ENCODE measurements around the gene FRMD8. TPM values are rescaled to one million over a fixed set of nuclear protein-coding genes. Genes with fewer than 3 reads are reported as not detected.

The FRMD8 gene
- total and polyA plus RNA-seq, 2 of the 8 experiments (the other 6 are each of a cell fraction or from before 2014, with no cell fraction given), result 15.0 to 19.2 TPM

DNA sequence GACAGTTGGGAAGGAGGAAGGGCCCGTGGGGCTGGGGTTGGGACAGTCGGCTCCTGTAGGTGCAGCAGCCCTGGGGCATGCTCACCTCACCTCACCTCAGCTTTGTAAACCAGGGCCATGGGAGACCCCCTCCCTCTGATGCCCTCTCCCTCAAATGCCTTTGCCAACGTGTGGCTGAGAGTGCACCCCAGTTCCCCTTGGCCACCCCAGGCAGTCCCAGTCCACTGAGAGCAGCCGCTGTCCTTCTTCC lies 31.9 kb downstream of the FRMD8 start (continued):
- TF ChIP-seq RNF2 (IDR thresholded peaks at IDR 0.05; ENCODE audit: borderline replicate concordance, low read depth, low read length, missing control alignments, poor library complexity, severe bottlenecking), result no peak
- no peak for TF ChIP-seq KDM4A (IDR thresholded peaks at IDR 0.05; ENCODE audit: low read depth, low read length, severe bottlenecking)
- no peak for TF ChIP-seq TEAD4 (IDR thresholded peaks at IDR 0.05; ENCODE audit: low read depth, low read length)
- TF ChIP-seq, protein P1, sequence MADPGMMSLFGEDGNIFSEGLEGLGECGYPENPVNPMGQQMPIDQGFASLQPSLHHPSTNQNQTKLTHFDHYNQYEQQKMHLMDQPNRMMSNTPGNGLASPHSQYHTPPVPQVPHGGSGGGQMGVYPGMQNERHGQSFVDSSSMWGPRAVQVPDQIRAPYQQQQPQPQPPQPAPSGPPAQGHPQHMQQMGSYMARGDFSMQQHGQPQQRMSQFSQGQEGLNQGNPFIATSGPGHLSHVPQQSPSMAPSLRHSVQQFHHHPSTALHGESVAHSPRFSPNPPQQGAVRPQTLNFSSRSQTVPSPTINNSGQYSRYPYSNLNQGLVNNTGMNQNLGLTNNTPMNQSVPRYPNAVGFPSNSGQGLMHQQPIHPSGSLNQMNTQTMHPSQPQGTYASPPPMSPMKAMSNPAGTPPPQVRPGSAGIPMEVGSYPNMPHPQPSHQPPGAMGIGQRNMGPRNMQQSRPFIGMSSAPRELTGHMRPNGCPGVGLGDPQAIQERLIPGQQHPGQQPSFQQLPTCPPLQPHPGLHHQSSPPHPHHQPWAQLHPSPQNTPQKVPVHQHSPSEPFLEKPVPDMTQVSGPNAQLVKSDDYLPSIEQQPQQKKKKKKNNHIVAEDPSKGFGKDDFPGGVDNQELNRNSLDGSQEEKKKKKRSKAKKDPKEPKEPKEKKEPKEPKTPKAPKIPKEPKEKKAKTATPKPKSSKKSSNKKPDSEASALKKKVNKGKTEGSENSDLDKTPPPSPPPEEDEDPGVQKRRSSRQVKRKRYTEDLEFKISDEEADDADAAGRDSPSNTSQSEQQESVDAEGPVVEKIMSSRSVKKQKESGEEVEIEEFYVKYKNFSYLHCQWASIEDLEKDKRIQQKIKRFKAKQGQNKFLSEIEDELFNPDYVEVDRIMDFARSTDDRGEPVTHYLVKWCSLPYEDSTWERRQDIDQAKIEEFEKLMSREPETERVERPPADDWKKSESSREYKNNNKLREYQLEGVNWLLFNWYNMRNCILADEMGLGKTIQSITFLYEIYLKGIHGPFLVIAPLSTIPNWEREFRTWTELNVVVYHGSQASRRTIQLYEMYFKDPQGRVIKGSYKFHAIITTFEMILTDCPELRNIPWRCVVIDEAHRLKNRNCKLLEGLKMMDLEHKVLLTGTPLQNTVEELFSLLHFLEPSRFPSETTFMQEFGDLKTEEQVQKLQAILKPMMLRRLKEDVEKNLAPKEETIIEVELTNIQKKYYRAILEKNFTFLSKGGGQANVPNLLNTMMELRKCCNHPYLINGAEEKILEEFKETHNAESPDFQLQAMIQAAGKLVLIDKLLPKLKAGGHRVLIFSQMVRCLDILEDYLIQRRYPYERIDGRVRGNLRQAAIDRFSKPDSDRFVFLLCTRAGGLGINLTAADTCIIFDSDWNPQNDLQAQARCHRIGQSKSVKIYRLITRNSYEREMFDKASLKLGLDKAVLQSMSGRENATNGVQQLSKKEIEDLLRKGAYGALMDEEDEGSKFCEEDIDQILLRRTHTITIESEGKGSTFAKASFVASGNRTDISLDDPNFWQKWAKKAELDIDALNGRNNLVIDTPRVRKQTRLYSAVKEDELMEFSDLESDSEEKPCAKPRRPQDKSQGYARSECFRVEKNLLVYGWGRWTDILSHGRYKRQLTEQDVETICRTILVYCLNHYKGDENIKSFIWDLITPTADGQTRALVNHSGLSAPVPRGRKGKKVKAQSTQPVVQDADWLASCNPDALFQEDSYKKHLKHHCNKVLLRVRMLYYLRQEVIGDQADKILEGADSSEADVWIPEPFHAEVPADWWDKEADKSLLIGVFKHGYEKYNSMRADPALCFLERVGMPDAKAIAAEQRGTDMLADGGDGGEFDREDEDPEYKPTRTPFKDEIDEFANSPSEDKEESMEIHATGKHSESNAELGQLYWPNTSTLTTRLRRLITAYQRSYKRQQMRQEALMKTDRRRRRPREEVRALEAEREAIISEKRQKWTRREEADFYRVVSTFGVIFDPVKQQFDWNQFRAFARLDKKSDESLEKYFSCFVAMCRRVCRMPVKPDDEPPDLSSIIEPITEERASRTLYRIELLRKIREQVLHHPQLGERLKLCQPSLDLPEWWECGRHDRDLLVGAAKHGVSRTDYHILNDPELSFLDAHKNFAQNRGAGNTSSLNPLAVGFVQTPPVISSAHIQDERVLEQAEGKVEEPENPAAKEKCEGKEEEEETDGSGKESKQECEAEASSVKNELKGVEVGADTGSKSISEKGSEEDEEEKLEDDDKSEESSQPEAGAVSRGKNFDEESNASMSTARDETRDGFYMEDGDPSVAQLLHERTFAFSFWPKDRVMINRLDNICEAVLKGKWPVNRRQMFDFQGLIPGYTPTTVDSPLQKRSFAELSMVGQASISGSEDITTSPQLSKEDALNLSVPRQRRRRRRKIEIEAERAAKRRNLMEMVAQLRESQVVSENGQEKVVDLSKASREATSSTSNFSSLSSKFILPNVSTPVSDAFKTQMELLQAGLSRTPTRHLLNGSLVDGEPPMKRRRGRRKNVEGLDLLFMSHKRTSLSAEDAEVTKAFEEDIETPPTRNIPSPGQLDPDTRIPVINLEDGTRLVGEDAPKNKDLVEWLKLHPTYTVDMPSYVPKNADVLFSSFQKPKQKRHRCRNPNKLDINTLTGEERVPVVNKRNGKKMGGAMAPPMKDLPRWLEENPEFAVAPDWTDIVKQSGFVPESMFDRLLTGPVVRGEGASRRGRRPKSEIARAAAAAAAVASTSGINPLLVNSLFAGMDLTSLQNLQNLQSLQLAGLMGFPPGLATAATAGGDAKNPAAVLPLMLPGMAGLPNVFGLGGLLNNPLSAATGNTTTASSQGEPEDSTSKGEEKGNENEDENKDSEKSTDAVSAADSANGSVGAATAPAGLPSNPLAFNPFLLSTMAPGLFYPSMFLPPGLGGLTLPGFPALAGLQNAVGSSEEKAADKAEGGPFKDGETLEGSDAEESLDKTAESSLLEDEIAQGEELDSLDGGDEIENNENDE (IDR thresholded peaks at IDR 0.05; ENCODE audit: insufficient replicate concordance, low read length), result no peak

Data from H1 (cell line).